Endodermal cell (in vitro differentiated cells): ENCODE results near the gene RPL12. TPM values are rescaled to one million over a fixed set of nuclear protein-coding genes. Genes with fewer than 3 reads are reported as not detected.

Experiments
- DNase-seq: peaks from one replicate; pipeline ENCODE4 v3.0.0-alpha.2; 2017
- H3K27ac ChIP-seq: 2 replicates; pipeline ENCODE4 v1.5.1; 2013; ENCODE audit warnings: mild to moderate bottlenecking, low read depth, low read length, moderate library complexity
- H3K27me3 ChIP-seq: 2 replicates; pipeline ENCODE4 v1.6.1; 2013; ENCODE audit warnings: mild to moderate bottlenecking, low read length, moderate library complexity; ENCODE audit not compliant: insufficient read depth, control insufficient read depth, poor library complexity, severe bottlenecking
- H3K36me3 ChIP-seq: 2 replicates; pipeline ENCODE4 v1.7.0; 2013; ENCODE audit warnings: mild to moderate bottlenecking, low read length, moderate library complexity; ENCODE audit not compliant: control insufficient read depth, insufficient read depth
- H3K4me1 ChIP-seq: one replicate; pipeline ENCODE4 v1.7.0; 2013; ENCODE audit warnings: low read length; ENCODE audit not compliant: control insufficient read depth, insufficient read depth
- H3K4me3 ChIP-seq: 2 replicates; pipeline ENCODE4 v1.5.1; 2013; ENCODE audit warnings: mild to moderate bottlenecking, low read length, moderate library complexity
- H3K9ac ChIP-seq: 2 replicates; pipeline ENCODE4 v1.6.1; 2013; ENCODE audit warnings: mild to moderate bottlenecking, low read length, moderate library complexity; ENCODE audit not compliant: poor library complexity, severe bottlenecking; ENCODE audit errors: extremely low read depth
- H3K9me3 ChIP-seq: 2 replicates; pipeline ENCODE4 v1.6.1; 2013; ENCODE audit warnings: mild to moderate bottlenecking, low read length, moderate library complexity; ENCODE audit not compliant: control insufficient read depth
- H3K27ac Mint-ChIP-seq: 2 replicates; pipeline ENCODE4 v1.8.0; 2020; ENCODE audit warnings: mixed read lengths
- H3K27me3 Mint-ChIP-seq: 2 replicates; pipeline ENCODE4 v1.8.0; 2021; ENCODE audit warnings: mild to moderate bottlenecking, mixed read lengths; ENCODE audit not compliant: insufficient read depth
- H3K36me3 Mint-ChIP-seq: 2 replicates; pipeline ENCODE4 v1.8.0; 2020; ENCODE audit warnings: low read depth, mixed read lengths
- H3K4me1 Mint-ChIP-seq: 2 replicates; pipeline ENCODE4 v1.8.0; 2020; ENCODE audit warnings: mixed read lengths
- H3K4me3 Mint-ChIP-seq: 2 replicates; pipeline ENCODE4 v1.8.0; 2020; ENCODE audit warnings: mild to moderate bottlenecking, moderate library complexity, mixed read lengths
- H3K9me3 Mint-ChIP-seq: 2 replicates; pipeline ENCODE4 v1.8.0; 2020; ENCODE audit warnings: mild to moderate bottlenecking, mixed read lengths
- WGBS, 2 experiments: methylation state at CpG; one replicate each; pipeline versions ENCODE4 v1.1.5 to v1.1.7; 2013; ENCODE audit warnings: missing lambda C conversion rate in 2 of 2, mixed read lengths in 1 of 2; ENCODE audit not compliant: insufficient coverage in 1 of 2, insufficient read length in 1 of 2; 5-methylcytosine and 5-hydroxymethylcytosine counted together
- total RNA-seq, 2 donors: library from RNA; stranded (reverse); fragmentation: NEBNext Ultra II Directional in 1 of 2; extraction: Animal tissue kit (Norgen Biotek cat#: 25700) in 1 of 2; gene quantifications; 2 replicates in 1 of 2; 3 replicates in 1 of 2; pipeline ENCODE4 v1.2.1, GENCODE V29; 2021
- TF ChIP-seq, protein P1 (sequence below): fragments of 200-600 bp; sonication (generic); conservative IDR thresholded peaks from 2 replicates; pipeline ENCODE4 v1.5.0; 2021; ENCODE audit warnings: antibody characterized with exemption, mild to moderate bottlenecking

The RPL12 gene
- total RNA-seq, 2 donors from 2014 or later, result 1,241 to 1,436 TPM

DNA sequence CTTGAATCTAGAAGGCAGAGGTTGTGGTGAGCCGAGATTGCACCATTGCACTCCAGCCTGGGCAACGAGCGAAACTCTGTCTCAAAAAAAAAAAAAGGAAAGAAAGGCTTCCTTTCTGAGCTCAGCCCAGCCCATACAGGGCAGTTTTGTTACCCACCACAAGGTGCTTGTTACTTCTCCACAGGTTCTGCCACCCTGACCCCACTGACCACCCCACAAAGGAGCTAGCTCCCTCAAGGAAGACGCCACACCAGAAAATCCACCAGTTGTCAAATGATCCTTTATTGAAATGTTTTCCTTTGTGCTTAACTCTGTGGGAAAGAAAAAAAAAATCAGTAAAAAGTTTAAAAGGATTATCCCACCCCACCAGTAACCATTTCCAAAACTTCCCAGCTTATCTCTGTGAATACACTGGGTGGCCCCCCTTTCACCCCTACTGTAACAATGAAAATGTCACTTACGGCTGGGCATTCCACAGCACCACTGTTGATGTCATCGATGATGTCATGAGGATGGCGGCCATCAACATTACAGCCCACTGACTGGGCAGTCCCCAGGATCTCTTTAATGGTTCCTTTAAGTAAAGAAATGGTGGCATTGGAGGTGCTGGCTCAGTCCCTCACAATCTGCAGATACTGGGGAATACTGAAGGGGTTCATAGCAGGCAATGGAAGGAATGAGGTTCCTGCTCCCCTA lies 3.6 kb downstream of the RPL12 start:
- TF ChIP-seq, protein P1, sequence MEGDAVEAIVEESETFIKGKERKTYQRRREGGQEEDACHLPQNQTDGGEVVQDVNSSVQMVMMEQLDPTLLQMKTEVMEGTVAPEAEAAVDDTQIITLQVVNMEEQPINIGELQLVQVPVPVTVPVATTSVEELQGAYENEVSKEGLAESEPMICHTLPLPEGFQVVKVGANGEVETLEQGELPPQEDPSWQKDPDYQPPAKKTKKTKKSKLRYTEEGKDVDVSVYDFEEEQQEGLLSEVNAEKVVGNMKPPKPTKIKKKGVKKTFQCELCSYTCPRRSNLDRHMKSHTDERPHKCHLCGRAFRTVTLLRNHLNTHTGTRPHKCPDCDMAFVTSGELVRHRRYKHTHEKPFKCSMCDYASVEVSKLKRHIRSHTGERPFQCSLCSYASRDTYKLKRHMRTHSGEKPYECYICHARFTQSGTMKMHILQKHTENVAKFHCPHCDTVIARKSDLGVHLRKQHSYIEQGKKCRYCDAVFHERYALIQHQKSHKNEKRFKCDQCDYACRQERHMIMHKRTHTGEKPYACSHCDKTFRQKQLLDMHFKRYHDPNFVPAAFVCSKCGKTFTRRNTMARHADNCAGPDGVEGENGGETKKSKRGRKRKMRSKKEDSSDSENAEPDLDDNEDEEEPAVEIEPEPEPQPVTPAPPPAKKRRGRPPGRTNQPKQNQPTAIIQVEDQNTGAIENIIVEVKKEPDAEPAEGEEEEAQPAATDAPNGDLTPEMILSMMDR, result peak; percentile 50
- peak; percentile 50 for DNase-seq
- peak overlapping the region; percentile 93 for H3K4me3 Mint-ChIP-seq
- peaks cover 29% of the 10 kb centered on the region for H3K9me3 Mint-ChIP-seq
- peaks cover 57% of the 10 kb centered on the region for H3K36me3 ChIP-seq
- peak overlapping the region; percentile 21 for H3K27ac ChIP-seq
- H3K4me1 ChIP-seq, result no peaks in the 10 kb centered on the region
- peak overlapping the region; percentile 97 for H3K4me3 ChIP-seq
- peak overlapping the region; percentile 99 for H3K9ac ChIP-seq
- 94 to 100% methylated on average over 1 to 7 of the region's 7 CpGs for WGBS, 2 experiments
- peaks cover 81% of the 10 kb centered on the region for H3K36me3 Mint-ChIP-seq
- peak overlapping the region; percentile 95 for H3K27ac Mint-ChIP-seq
- H3K9me3 ChIP-seq, result no peaks in the 10 kb centered on the region
- peaks cover 25% of the 10 kb centered on the region for H3K4me1 Mint-ChIP-seq
- H3K27me3 ChIP-seq, result no peaks in the 10 kb centered on the region
- H3K27me3 Mint-ChIP-seq, result no peaks in the 10 kb centered on the region

DNA sequence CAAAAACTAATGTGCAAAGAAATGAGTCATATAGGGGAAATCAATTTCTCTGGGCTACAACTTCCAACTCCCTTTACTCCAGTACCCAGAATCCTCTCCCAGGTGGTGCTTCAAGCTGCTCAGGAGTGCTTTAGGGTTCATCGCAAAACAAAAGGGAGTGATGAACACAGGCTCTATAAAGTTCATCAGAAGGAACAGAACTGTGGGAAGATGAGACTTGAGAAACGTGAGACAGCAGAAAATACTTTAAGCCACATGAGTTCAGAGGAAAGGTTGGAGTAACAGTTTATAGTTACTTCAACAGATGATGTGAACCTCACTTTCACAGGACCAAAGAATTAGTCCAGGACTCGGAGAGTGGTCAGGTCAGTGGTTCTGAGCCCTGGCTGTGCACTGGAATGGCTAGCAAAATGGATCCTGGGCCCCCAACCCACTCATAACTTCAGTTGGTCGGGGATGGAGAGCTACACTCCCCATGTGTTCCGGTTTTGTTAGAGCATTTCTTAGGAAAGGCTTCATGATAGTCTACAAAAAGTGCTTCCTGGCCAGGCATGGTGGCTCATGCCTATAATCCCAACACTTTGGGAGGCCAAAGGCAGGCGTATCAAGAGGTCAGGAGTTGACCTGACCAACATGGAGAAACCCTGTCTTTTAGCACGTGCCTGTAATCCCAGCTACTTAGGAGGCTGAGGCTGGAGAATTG lies 4.3 kb downstream of the RPL12 start:
- WGBS, 2 experiments, result 91 to 95% methylated on average over 7 of the region's 7 CpGs
- Histone ChIP-seq H3K4me1 (no peaks in the 10 kb centered on the region), H3K27me3 (no peaks in the 10 kb centered on the region), H3K4me3 (no peak overlapping the region), H3K27ac (no peak overlapping the region), H3K36me3 (peaks cover 59% of the 10 kb centered on the region), H3K9ac (no peak overlapping the region), H3K9me3 (no peaks in the 10 kb centered on the region)
- no peak for DNase-seq
- Mint-ChIP-seq H3K9me3 (peaks cover 31% of the 10 kb centered on the region), H3K27me3 (no peaks in the 10 kb centered on the region), H3K4me3 (no peak overlapping the region), H3K4me1 (peaks cover 25% of the 10 kb centered on the region), H3K27ac (peak overlapping the region; percentile 95), H3K36me3 (peaks cover 88% of the 10 kb centered on the region)
- TF ChIP-seq, protein P1, result no peak

DNA sequence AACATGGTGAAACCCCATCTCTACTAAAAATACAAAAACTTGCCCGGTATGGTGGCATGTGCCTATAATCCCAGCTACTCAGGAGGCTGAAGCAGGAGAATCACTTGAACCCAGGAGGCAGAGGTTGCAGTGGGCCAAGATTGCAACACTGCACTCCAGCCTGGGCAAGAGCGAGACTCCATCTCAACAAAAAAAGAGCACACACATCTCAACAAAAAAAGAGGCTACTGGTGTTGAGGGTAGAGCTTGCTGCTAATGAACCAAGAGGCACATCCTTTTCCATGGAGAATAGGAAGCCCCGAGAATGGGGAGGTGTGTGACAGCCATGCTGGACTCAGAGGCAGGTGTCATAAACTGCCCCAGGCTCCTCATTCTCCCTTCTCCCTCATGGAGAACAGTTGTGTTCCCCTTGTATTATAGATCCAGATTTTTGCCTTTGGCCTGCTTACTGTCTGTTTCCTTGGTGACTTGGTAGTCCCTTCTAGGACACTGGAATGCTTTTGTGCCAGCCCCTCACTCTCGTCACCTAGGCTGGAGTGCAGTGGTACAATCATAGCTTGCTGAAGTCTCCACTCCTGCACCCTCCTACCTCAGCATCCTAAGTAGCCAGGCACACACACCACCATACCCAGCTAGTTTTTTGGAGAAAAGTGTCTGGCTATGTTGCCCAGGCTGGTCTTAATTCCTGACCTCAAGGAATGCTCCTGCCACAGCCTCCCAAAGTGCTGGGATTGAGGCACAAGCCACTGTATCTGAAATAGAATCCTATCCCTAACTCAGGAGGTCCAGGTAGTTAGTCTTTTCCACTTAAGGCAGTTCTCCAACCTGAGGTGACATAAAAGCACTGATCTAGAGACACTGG lies 5.1 kb downstream of the RPL12 start:
- H3K27me3 Mint-ChIP-seq, result no peaks in the 10 kb centered on the region
- peaks cover 93% of the 10 kb centered on the region for H3K36me3 Mint-ChIP-seq
- Histone ChIP-seq H3K4me3 (no peak overlapping the region), H3K27ac (no peak overlapping the region), H3K36me3 (peaks cover 63% of the 10 kb centered on the region), H3K9ac (no peak overlapping the region), H3K4me1 (no peaks in the 10 kb centered on the region), H3K27me3 (no peaks in the 10 kb centered on the region), H3K9me3 (no peaks in the 10 kb centered on the region)
- WGBS, 2 experiments, result 81 to 98% methylated on average over 3 to 4 of the region's 4 CpGs
- DNase-seq, result peak; percentile 51
- H3K27ac Mint-ChIP-seq, result peak overlapping the region; percentile 35
- peaks cover 25% of the 10 kb centered on the region for H3K4me1 Mint-ChIP-seq
- peaks cover 34% of the 10 kb centered on the region for H3K9me3 Mint-ChIP-seq
- H3K4me3 Mint-ChIP-seq, result no peak overlapping the region
- TF ChIP-seq, protein P1, result no peak
